Ureter (tissue), 1 donor: ENCODE measurements around the gene DLG4. TPM values are rescaled to one million over a fixed set of nuclear protein-coding genes. Genes with fewer than 3 reads are reported as not detected.
"Not testable (repeated sequence)": the region's sequence is repeated elsewhere in the genome, so short reads cannot be mapped to it uniquely, and the experiment has no call there.

ENCODE experiments used
- DNase-seq: peaks from one replicate; pipeline ENCODE4 v3.0.0-alpha.2; 2020; ENCODE audit warnings: low spot score
- total RNA-seq: library from RNA; stranded (reverse); gene quantifications from one replicate; pipeline ENCODE4 v1.2.4, GENCODE V29; 2023
- donor health status: DM: yes; HTN: yes; CAD: no.

The DLG4 gene
- total RNA-seq, 1 donor from 2014 or later: 26.8 TPM

- no peak for DNase-seq
Observed at GRCh38 chr17:7184091-7184488, 35.5 kb downstream of the DLG4 start.

GRCh38 chr17:7183433-7184090 is 36.1 kb downstream of the DLG4 start:
- no peak for DNase-seq

GRCh38 chr17:7182101-7182500 is 37.5 kb downstream of the DLG4 start:
- DNase-seq: not testable (repeated sequence)

GRCh38 chr17:7179317-7180254 is 40.0 kb downstream of the DLG4 start, which contains the start of gene ASGR1:
Gene ASGR1, minus strand, starts transcription at chr17:7179370. Its CDS starts 807 bp downstream, at chr17:7178563.
- no peak for DNase-seq

- no peak for DNase-seq
Observed at GRCh38 chr17:7178973-7179316, 40.7 kb downstream of the DLG4 start.

GRCh38 chr17:7177954-7178477 is 41.6 kb downstream of the DLG4 start:
- no peak for DNase-seq

- peak; percentile 67 for DNase-seq
Observed at GRCh38 chr17:7177191-7177953, 42.3 kb downstream of the DLG4 start.

GRCh38 chr17:7176841-7177190 is 42.8 kb downstream of the DLG4 start:
- DNase-seq: no peak

- DNase-seq: no peak
Observed at GRCh38 chr17:7176107-7176840, 43.4 kb downstream of the DLG4 start.

GRCh38 chr17:7175330-7175733 is 44.3 kb downstream of the DLG4 start:
- DNase-seq: no peak

- DNase-seq: no peak
Observed at GRCh38 chr17:7174603-7175326, 44.9 kb downstream of the DLG4 start.

- peak; percentile 70 for DNase-seq
Observed at GRCh38 chr17:7173687-7174602, 45.7 kb downstream of the DLG4 start.

- DNase-seq: not testable (repeated sequence)
Observed at GRCh38 chr17:7172522-7173191, 47.0 kb downstream of the DLG4 start.

GRCh38 chr17:7169565-7169908 is 50.1 kb downstream of the DLG4 start:
- DNase-seq: not testable (repeated sequence)

- DNase-seq: not testable (repeated sequence)
Observed at GRCh38 chr17:7168841-7169564, 50.6 kb downstream of the DLG4 start.

- DNase-seq: no peak
Observed at GRCh38 chr17:7167832-7168231, 51.8 kb downstream of the DLG4 start.

GRCh38 chr17:7166873-7167272 is 52.8 kb downstream of the DLG4 start:
- no peak for DNase-seq

GRCh38 chr17:7159571-7159970 is 60.1 kb downstream of the DLG4 start:
- DNase-seq: not testable (repeated sequence)
